GM18519 (cell line): Measurements from ENCODE around the gene RAB11FIP4.

Experiments
- ATAC-seq: cut with Tn5 transposase; IDR thresholded peaks from one replicate; pipeline ENCODE4 v1.9.1; 2021; ENCODE audit warnings: mild to moderate bottlenecking, moderate library complexity; ENCODE audit not compliant: unreplicated experiment, low FRiP score

RAB11FIP4 gene

DNA sequence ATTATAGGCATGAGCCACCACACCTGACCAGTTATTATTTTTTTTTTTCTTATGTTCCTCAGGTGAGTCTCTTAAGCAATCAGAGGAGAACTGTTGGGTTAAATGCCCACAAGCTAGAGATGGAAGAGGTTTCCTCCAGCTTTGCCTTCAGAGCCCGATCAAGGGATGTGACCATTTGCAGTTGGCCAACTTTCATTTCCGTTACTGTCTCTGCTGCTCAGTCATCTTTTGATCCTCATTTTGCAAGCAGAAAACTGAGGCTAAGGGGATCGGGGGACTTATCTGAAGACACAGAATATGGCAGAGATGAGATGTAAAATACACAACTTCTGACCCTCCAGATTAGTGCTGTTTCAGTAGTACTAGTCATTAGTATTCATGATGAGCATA lies 188.8 kb downstream of the RAB11FIP4 start:
- no peak for ATAC-seq

DNA sequence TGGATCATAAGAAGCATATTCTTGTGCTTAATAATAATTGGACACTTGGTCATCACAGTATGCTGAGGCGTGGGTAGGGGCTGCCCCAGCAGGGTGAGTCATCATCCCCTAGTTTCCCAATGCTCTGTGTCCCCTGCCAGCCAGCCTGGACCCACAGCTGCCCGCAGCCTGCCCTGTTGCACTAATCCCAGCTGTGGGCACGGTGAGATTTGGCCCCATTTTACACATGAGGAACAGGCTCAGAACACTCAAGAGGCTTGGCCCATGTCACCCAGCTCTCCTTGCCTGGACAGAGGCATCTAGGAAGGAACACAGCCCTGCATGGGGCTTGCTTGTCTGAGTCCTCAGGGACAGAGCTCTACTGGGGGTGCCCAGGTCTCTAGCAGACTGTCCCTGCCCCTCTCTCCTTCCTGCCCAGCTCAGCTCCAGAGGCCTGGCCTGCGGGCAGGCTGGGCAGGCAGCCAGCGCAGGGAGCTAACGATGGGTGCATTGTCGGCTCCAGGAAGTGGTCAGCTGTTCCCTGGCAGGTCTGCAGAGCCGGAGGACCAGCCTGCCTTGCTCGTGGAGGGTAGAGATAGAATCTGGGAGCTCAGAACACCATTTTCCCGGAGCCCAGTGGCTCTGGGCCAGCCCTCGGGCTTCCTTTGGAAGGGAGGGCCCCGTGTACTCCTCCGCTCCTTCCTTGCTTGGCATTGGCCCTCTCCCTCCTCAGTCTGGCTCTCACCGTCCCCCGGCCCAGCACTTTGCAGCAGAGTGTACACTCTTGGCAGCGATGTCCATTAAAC lies 189.4 kb downstream of the RAB11FIP4 start:
- no peak for ATAC-seq

GRCh38 chr17:31581491-31581890 lies 190.0 kb downstream of the RAB11FIP4 start:
- ATAC-seq, result no peak

DNA sequence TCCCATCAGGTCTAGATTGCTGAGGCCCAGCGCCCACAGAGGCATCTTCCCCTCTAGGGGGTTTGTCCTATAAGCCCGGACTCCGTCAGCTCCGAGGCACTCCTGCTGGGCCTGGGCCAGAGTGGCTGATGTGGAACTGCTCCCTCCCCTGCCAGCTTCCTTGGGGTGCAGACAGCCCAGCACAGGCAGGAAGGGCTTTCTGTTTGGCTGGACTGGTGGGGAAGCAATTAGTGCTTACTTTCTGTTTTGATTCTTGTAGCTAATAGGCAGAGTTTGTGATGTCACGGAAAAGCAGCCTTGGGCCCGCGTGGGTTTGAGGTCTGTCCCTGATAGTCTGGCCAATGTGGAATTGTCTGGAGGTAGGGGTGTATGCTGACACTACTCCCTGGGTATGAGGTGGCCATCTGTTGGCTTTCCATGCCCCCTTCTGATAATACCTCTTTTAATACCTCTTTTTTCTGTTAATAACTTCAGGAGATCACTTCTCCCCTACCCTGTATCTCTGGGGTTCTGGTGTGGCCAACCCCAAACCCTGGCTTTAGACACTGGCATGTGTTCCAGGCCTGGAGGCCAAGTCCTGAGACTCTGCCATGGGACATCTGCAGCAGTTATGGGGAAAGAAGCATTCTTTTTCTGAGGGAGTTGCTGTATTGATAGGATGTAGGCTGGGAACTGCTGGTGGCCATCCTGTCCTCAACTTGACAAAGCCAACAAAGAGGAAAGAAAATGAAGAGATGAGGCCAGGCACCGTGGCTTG lies 190.9 kb downstream of the RAB11FIP4 start:
- no peak for ATAC-seq

GRCh38 chr17:31583772-31584356 lies 192.4 kb downstream of the RAB11FIP4 start:
- ATAC-seq, result no peak

DNA sequence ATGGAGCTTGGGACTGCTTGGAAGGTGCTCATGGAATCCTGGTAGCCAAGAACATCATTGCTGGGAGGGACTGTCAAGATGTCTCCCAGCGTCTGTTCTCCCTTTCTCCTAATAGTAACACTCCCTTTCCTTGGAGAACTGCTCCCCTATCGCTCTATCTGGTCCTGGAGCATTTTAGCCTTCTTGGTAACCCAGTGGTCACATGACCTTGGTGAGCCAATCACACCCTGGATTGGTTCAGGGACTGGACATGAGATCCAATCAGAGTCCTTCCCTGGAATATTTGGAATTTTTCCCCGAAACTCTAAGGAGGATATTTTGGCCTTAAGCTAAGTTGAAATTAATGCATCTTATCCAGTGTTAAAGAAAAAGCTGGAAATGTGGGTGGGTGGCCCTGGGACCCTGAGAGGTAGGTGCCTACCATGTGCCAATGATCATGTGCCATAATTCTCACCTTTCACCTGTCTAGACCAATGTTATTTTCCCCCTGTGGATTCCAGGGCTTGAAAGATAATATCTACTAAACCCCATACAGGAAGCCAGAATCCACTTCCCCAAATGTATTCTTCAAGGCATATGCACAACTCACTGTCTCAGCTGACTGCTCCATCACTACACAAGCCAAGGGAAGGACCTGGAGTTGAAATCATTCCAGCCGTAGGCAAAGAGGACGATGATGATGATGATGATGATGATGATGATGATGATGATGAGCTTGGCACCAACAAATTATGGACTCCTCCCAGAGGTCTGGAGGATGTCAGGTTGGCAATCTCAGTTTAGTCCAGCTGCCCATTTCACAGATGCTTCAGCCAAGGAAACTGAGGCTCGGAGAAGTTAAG lies 193.2 kb downstream of the RAB11FIP4 start:
- ATAC-seq, result no peak

DNA sequence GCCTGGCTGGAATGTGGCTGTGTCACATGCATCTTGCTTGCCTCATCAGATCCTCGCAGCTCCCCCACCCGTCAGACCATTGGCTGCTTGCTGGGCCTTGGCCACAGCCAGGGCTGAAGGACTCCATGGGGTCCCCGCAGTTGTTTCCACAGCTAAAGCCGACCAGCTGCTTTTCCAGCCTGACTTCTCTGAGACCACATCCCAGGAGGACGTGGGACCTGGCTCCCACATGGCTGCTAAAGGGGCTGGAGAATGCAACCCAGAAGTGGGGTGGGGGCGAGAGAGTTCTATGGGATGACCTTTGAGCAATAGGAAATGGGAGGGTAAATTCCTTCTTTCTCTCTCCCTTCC lies 193.8 kb downstream of the RAB11FIP4 start:
- ATAC-seq, result no peak

DNA sequence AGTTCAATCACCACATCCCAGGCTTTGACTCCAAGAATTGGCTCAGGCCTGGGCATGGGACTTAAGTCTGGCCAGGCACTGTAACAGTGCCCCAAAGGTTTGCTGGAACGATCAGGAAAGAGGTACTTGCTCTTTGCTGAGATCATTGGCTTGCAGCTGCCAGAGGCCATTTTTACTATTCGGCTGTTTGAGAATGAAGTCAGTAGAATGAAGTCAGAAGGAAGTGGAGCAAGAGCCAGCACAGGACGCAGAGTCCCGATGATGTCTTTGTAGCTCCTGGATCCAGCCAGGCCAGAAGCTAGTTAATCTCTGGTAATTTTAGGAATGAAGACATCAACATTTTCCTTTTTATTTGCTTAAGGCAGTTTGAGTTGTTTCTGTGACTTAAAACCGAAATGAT lies 195.5 kb downstream of the RAB11FIP4 start:
- ATAC-seq, result no peak

GRCh38 chr17:31587462-31587861 lies 196.0 kb downstream of the RAB11FIP4 start:
- no peak for ATAC-seq
